Measurements from ENCODE around the gene LIX1.

LIX1 gene

DNA sequence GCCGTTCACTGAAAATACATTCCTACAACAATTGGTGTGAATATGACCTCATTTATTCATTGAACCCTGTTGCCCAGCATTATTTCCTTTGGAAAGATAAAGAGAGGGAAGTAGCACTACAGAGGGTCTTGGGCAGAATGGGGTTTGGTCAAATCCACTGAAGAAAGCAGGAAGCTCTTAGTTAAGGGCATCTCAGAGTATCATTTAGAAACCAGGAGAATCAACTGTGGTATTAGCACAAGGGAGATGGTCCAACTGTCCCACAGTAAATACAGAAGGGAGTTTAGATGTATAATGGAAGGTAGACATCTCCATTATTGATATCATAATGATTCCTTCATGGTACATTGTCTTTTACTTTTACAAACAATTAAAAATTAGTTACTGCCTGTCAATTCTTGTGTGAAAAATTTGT, 47.1 kb downstream of the LIX1 start:
- no peak overlapping the region for H3K27ac ChIP-seq
- no peak for TF ChIP-seq CTCF (conservative IDR thresholded peaks at IDR 0.05)

DNA sequence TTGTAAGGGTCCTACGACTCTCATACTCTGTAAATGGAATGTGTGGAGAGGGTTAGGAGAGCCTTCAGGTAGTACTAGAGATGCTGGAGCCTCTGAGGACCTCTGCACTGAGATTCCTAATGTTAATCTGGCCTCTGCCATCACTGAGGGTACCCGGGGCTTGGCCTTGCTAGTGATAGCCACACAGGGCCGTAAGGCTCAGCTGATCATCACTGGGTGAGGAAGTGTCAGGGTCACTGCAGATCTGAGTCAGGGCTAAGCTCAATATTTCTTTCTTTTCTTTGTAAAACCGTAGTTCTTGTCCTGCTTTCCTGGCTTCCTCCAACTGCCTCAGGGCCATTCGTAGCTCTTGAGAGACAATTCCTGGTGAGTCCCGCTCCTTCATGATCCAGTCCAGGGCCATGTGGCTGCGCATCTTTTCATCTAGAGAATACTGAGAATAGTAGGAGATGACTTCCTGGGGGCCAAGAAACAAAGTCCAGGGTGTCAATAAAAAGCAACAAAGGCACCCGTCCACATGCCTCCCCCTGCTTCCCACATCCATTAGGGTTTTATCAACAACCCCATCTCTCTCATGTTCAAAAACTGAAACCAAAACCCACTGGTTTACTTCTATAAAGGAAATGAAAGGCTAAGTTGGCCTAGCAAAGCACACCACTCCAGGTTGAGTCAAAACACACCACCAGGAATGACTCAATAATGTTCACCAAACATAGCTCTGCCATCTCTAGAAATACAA, 47.7 kb downstream of the LIX1 start:
- no peak overlapping the region for H3K27ac ChIP-seq
- no peak for TF ChIP-seq CTCF (conservative IDR thresholded peaks at IDR 0.05)

- TF ChIP-seq CTCF (conservative IDR thresholded peaks at IDR 0.05), result no peak
Observed at GRCh38 chr5:97093193-97093592, 49.2 kb downstream of the LIX1 start.

GRCh38 chr5:97090944-97091343, 51.5 kb downstream of the LIX1 start:
- no peak for TF ChIP-seq CTCF (conservative IDR thresholded peaks at IDR 0.05)
- no peak overlapping the region for H3K27ac ChIP-seq

More at GRCh38 chr5:97093193-97093592, 49.2 kb downstream of the LIX1 start:
- no peak overlapping the region for H3K27ac ChIP-seq

DNA sequence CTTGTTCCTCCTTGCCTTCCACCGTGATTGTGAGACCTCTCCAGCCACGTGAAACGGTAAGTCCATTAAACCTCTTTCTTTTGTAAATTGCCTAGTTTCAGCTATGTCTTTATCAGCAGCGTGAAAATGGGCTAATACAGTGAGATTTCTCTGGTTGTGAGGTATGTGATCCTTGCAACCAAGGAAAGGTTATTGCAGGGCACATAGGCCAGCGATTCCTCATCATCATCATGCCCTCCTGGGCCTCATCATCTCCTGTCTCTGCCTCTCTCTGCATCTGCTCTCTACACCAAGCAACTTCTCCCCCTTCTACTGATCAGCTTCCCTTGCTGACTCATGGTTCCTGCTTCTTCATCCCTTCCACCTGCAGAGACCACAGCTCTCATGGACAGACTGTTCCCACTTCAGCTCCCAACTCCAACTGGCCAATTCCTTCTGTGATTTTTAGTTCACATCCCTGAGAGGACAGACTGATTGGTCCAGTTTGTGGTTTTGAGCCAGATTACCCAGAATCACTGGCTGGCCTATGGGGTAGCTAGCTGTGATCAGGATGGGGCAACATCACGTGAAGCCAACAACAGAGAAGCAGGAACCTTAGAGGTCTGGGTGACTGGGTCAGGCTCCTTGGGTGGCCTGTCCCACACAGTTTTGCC, 53.1 kb downstream of the LIX1 start:
- H3K27ac ChIP-seq, result no peak overlapping the region
- no peak for TF ChIP-seq CTCF (conservative IDR thresholded peaks at IDR 0.05)

- TF ChIP-seq CTCF (conservative IDR thresholded peaks at IDR 0.05), result no peak
- no peak overlapping the region for H3K27ac ChIP-seq
Observed at GRCh38 chr5:97088774-97089148, 53.6 kb downstream of the LIX1 start.

DNA sequence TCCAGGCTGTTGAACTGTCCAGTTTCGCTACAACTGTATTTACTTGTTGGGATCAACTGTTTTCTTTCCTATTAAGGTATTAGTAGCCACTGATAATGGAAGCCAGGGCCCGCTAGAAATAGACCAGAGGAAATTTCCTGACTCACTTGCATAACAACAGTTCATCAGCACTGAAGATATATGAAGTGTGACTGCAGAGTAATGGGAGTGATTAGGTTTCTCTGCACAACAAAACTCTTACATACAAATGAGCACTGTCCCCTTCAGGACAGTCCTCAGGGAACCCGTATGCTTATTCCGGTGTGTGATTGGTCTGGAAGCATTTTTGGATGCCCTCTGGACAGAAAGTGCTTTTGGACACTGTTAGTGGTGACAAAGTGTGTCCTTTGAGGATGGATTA, 55.3 kb downstream of the LIX1 start:
- no peak for TF ChIP-seq CTCF (conservative IDR thresholded peaks at IDR 0.05)
- H3K27ac ChIP-seq, result no peak overlapping the region

Data from VCaP (cell line).